Measurements from ENCODE around the gene PLEKHH1.

Gene PLEKHH1

DNA sequence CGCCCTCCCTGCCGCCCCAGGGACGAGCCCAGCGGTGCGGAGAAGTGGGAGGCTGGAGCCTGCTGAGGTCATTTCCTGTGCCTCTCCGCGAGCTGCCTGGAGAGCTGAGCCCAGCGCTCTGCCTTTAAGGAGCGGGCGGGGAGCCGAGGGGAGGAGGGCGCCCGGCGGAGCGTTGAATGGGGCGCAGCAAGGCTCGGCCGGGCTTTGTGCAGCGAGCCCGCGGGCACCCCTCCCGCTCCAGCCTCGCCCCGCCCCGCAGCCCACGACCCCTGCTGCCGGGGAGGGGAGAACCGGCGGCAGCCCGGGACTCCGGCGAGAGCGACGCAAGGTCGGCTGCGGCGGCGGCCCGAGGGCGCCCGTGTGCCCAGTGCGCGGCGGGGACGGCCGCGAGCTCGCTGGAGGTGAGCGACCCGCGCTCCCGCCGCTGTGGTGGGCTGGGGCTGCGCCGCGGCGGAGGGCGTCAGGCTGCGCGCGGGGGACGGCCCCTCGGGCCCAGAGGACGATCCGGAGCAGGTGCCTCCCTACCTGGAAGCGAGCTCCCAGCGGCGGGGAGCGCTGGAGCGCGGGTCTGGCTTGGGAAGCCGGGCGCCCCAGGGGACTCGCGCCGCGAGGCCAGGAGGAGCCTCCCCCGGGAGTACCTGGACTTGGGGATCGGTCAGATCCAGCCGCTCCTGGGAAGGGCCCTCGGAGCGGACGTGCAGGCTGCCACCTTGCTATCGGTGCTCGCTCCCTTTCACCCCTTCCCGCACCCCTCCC, at the start of gene PLEKHH1:
TSS of gene PLEKHH1 (plus strand) at position 293 of the 756 bp plus-strand sequence. CDS start 8,578 bp downstream, outside the sequence.
- DNase-seq (ENCODE audit: low spot score), result peak; percentile 91

DNA sequence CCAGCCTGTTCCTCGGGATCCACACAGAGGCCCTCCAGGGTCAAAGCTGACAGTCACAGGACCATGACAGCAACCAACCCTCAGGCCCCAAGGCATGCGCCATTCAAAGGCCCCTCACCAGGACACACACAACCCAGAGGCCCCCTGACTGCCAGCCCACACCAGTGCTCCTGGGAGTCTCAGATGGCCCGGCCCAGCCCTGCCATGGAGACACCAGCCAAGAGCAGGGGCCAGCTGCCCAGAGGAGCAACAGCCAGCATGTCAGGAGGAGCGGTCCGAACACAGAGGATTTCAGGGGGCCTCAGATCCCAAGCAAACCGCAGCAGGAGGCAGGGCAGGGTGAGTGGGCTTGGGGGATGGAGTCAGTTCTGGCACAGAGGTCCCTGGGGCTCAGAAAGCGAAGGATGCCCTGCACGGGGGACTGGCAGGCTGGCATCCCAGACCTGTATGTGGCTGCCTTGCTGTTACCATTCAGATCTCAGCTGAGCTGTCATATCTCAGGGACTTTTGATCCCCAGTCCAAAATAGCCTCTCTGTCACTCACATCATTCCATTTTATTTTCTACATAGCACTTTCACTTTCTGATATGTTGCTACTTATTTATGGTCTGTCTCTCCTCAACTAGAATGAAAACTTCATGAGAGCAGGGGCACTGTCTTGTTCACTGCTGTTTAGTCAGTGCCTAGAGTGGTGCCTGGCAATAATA, 49.4 kb upstream of the PLEKHH1 start:
- no peak for DNase-seq (ENCODE audit: low spot score)

DNA sequence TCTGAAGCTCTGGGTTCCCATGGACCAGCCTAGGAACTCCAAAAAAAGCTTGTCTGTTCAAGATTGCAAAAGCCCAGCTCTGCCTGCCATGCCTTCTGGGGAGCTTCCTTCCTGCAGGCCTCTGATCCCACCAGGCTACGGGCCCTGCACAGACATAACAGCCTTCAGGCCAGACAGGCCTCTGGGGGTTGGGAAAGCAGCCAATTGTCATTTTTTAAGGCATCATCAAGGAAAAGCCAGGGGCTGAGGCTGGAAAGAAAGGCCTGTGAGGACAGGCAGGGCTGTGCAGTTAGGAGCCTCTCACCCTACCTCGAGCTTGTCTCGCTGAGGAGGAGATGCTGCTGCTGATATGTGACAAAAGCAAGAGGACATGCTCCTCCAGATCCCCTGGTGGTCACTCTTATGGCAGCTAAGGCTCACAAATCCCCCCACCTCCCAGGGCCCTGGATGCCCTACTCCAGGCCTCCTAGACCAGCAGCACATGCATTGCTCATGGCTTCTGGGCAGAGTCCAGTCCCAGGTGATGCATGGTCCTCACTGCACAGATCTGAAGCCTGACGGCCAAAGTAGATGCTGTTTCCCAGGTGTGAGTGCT, 47.5 kb upstream of the PLEKHH1 start:
- DNase-seq (ENCODE audit: low spot score), result no peak

DNA sequence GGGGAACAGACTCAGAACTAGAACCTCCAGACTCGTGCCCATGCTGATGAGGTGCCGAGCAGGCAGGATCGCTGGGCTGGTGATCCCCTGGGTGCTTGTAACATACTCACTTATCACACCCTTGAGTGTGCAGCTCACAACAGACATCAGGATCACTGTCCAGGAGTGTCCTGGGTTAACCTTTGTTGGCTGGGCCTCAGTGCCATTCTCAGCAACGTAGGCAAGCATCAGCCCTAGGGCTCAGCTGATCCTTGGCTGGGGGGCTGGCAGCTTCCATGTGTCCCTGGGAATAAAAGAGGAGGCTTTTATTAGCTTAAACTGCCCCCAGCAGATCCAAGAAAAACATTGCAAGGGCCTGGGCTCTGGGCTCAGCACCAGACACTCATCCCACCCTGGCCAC, 46.2 kb upstream of the PLEKHH1 start:
- DNase-seq (ENCODE audit: low spot score), result no peak

DNA sequence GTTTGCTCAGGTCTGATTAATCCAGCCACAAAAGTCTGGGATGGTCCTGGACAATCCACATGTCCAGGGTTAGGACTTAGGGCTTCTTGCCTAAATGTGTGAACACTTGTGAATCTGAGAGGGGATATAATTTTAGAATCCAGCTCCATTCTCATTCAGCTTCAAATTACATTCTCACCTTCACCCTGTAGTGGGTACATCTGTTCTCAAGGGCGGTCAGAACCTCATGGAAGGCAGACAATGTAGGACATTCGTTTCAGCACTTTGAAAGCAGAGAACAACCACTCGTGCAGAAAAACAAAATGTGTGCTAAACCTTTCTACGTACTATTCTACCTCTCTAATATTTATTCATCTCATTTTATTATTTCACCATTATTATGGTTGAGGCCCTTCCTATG, 45.8 kb upstream of the PLEKHH1 start:
- DNase-seq (ENCODE audit: low spot score), result no peak

DNA sequence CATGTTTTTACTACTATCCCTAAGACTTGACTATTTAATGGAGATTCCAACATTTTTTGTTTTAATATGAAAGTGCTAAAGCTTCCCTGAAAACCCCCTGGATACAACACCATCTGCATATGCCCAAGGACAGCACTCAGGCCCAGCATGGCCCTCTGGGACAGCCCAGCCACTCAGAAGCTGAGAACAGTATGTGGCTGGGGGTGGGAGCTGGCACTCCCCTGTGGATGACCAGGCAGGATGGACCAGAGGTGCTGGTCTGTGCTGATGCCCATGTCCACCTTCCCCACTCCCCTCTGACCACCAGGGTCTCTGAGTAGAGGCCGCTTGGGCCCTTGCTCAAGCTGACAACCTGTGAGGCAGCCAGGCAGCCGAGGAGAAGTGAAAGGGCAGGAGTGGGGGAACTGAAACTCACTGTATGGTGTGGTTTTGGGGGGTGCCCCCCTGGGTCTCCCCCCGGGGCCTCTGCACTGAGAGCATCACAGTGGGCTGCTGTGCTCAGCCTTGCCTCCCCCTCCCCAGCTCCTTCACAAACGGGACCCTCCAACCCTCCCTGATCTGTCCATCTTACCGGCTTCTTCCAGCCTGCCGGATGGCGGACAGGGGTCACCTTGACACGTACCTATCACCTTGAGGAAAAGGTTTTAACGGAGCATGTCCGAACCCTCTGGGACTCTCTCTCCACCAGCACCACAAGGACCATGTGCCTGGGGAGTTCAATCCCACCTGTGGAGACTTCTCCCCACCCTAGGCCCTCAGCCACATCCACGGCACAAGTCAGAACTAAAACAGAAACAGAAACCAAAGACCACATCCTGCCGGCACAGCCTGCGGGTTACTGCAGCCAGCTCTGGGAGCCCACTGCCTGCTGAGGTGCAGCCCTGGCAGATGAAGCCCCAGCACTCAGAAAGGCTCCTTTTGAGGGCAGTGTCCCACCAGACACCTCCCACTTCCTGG, 44.9 kb upstream of the PLEKHH1 start, which contains the start of gene TMEM229B:
TSS of gene TMEM229B (minus strand) at position 785 of the 957 bp plus-strand sequence. CDS start 14,798 bp downstream, outside the sequence.
- DNase-seq (ENCODE audit: low spot score), result no peak

DNA sequence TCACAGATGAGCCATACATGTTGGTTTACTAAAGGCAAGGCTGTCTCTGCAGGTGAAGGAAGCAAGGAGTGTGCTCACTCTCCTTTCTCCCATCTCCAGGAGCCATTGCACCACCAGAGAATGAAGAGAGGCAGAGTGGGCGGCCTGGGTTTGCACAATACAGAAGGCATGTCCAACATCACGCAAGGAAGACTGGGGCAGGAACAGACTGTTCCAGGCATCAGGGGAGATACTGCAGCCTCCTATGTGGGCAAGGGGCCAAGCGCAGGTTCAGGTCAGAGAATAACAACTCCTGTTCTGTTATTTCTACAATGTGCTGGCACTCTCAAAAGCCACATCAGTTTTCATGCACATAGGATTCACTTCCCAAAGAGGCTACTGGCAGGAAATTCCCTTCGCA, 42.9 kb upstream of the PLEKHH1 start:
- DNase-seq (ENCODE audit: low spot score), result no peak

DNA sequence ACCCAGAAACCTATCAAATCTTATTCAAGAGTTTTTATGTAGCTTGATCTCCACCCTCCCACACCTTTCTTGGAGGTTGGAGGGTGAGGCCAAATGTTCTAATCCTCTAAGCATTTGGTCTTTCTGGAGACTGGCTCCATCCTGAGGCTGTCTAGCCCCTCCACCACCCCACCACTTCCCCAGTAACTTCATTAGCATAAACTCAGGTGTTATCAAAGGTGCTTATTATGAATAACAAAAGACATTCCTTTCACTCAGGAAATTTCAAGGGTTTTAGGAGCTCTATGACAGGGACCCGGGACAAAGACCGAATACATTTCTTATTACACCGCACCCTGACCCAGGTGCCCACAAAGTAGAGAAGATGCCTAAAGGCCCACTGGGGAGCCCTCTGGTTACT, 41.8 kb upstream of the PLEKHH1 start:
- DNase-seq (ENCODE audit: low spot score), result no peak

DNA sequence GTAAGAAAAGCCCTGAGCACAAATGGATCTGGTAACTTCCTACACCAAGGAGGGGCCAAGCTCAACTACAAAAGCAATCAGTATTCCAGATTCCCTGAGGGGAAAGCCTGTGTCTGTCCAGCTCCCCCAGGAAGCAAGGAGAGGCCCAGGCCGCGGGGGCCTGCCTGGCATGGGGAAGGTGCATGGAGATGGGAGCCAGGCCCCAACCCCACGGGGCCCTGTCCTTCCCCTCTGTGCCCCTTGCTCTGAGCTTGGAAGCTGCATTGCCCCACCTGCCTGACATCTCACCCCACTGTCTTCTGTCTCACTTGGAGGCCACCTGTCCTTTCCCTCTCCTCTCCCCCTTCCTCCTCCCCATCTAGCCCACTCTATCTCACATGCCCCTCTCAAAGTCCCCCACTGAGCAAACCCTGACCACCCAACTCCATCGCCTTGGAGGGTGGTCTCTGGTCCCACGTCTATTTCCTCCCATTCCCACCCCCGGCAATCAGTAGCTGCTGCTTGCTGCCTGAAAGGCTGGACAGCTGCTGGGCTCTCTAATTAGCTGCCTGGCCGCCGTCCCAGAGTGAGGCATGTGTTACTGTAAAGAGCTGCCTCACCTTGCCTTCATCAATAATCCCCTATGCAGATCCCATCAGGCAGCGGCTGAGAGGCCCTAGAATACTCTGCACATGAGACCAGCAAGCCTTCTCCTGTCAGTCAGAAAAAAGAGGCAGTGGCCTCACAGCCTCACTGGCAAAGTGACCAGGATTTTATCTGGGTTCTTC, 41.2 kb upstream of the PLEKHH1 start:
- DNase-seq (ENCODE audit: low spot score), result no peak

DNA sequence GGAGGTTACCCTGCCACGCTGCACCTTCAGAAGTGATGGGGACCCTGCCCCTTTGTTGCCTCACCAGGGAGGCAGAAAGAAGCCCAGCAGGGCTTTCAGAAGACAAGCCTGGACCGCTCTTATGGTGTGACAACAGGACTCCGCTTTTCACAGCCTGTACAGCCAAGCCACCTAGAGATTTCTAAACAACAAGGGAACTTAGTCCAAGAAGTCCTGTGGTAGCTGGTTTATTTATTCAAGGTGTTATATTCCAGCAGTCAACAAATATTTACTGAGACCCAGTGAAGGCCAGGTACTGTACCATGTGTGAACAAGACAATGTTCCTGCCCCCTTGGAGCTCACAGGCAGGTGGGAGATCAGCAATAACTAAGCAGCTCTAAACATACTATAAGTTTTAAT, 40.6 kb upstream of the PLEKHH1 start:
- no peak for DNase-seq (ENCODE audit: low spot score)

DNA sequence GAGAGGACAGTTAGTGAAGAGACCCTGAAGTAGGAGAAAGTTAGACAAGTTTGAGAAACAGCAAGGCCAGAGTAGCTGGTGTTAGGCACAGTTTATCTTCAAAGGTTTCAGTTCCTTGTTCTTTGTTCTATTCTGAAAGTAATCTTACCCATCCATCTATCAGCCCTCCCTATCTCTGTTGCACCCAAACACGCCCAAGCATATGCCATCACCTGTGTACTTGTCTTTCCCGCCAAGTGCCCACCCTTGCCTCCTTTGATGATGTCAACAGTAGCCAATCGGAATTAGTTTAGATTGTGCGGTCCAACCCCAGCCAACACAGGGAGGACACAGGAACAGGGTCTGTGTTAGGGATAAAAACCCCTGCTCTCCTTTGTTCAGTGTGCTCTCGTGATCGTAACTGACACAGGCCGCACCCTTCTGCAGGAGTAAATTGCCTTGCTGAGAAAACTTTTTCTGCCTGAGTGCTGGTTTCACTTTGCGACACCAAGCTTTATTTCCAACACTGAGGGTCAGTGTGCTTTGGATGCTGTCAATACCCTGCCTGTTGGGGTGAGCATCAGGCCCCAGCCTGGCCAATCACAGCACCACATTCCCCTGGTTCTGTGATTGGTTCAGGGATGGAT, 39.9 kb upstream of the PLEKHH1 start:
- no peak for DNase-seq (ENCODE audit: low spot score)

DNA sequence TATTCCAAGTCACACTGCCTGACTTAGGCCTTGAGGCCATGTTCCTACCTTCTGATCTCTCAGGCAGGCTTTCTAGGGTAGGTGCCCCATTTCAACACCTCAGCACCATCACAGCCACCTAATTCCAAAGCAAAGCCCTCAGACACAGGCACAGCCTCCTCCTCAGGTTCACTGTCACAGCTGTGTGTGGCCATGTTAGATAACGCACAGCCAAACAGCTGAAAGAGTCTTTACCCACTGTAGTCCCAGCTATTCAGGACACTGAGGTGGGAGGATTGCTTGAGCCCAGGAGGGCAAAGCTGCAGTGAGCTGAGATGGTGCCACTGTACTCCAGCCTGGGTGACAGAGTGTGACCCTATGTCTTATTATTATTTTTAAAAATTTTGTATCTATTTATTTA, 37.3 kb upstream of the PLEKHH1 start:
- DNase-seq (ENCODE audit: low spot score), result no peak

DNA sequence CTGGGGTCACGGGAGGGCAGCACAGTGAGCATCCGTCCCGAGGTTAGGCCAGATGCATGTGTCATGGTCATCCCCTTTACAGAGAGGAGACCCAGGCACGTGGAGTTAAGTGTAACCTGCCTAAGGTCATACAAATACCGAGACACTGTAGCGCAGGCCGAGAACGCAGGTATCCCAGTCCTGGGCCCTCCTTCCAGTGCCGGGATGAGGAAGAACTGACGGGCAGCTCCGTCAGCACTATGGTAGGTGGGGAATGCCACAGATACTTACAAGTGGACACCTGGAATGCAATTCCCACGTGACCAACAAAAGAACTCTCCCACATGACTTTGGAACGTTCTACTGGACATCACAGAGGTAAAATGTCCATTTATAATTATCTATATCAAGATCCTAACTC, 35.9 kb upstream of the PLEKHH1 start:
- DNase-seq (ENCODE audit: low spot score), result no peak

DNA sequence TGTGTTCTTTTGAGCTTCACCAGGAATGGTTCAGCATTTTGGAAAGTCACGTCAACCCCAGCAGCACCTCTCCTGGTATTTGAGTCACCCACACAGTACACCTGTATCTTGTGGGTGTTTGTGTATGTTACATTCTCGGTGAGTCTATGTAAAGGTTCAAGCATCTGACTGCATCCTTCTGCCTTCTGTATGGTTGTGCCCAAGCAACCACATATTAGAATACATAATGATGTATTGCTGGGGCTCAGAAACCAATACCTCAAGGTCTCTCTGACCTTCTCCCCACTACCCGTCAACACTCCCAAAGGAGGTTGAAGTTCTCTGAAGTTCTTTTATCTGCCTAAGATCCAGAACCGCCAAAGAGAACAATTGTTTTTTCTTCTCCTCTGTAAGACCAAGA, 35.4 kb upstream of the PLEKHH1 start:
- no peak for DNase-seq (ENCODE audit: low spot score)

DNA sequence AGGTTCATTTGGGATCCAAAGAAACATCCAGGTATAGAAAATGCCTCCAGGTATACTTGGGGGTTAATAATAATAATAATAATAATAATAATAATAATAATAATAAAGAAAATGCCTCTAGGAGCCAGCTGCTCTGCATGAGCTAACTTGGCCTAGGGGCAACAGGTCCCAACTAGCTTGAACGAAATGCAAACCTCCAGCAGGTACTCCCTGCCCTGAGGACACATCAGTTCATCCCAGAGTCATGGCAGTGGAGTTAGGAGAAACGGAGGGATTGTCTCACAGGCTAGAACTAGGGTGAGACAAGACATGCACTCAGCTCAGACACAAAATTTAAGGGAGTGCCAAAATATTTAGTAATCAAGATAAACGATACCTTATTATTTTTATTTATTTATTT, 32.1 kb upstream of the PLEKHH1 start:
- no peak for DNase-seq (ENCODE audit: low spot score)

DNA sequence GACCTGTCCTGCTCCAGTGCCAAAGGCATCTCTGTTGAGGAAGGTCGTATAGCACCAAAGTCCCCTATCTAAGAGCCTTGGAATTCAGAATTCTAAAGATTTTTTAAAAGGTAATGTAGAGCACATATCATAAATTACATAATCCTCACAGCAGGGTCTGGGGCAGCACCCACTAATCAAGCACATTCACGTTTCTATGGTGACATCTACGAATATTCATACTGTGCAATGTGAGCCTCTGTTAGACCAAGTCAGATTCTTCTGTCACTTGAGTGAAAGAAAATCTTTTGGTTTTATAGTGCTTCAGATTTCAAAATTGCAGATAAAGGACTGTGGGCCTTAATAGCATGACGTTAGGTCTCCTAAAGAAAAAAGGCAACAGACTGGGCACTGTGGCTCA, 31.4 kb upstream of the PLEKHH1 start:
- no peak for DNase-seq (ENCODE audit: low spot score)

DNA sequence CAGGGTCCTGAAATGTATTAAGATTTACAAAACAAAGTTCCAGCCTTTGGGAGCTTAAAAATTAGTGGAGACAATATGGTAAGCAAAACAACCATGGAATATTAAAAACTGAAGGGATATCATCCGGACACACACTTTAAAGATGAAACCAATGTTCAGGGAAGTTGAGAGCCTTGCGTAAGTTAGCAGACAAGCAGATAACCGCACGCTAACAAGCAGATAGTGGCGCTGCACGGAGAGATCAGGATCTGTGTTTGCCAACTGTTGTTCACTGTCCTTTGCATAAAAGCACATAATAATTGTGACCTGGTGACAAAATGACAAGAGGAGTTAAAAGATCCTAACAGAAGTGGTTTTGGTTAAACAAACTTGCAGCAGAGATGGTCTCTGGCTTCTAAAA, 30.2 kb upstream of the PLEKHH1 start:
- no peak for DNase-seq (ENCODE audit: low spot score)

DNA sequence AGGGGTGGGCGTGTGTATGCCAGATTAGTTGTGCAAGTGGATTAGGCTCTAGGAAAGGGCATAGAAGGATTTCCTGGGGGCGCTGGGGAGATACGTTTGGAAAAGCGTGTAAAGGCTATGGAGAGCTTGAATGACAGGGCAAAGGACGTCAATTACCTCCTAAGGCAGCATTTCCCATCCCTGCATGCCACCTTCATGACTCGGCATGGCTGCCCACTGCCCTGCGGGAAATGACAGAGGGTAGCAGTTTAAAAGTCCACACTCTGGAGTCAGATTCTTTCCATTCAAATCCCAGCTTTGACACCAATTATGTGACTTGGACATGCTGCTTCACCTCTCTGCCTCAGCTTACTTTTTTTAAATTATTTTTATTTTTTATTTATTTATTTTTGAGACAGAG, 29.8 kb upstream of the PLEKHH1 start:
- no peak for DNase-seq (ENCODE audit: low spot score)

DNA sequence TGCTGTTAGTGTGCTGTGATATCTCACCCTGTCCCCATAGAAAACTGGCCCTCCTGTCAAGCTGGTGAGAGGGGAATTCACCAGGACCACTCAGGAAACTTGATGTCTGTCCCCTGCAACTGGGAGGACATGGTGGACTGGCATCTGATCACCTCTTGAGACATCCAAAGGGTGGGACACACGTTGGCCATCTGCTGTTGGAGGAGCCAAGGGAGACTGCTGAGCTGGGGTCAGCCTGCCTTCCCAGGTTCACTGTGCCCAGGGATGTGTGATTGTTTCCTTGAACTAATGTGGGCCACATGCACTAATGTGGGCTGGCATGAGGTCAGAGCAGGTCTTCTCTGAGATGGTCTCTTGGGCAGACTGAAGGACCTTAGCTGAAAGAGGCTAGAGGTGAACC, 27.8 kb upstream of the PLEKHH1 start:
- no peak for DNase-seq (ENCODE audit: low spot score)

DNA sequence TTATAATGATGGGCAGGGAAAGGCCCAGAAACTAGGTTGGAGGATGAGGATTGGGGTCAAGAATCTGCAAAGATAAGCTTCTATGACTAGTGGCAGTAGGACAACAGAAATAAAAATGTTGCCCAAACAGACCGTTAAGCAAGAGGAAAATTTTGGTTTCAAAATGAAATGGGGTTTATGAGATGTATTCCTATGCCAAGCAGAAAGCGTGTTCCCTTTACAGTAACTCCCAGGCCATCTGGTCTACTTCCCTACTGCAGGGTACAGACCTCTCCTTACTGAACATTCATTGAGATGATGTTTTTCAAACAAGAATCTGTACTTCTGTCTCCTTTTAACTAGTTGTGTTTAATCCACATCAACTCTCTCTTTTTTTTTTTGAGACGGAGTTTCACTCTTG, 24.1 kb upstream of the PLEKHH1 start:
- no peak for DNase-seq (ENCODE audit: low spot score)

DNA sequence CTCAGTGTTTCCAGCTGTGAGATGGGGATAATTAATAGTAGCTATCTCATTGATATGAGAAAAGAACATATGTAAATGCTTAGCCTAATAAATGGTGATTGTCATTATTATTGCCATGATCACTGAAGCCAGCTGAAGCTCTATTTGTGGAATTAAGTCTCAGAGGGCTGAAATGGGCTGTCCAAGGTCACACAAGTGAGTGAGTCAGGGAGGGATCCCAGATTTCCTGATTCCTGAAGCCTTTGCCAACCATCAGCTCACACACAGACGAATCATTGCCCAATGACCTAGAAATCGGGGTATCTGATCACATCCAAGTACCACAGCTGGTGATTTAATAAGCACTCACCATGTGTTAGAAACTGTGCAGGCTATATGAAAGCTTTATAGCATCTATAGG, 23.0 kb upstream of the PLEKHH1 start:
- peak; percentile 32 for DNase-seq (ENCODE audit: low spot score)

Measured in GM03348 (cell line).